T47D (cell line): ENCODE measurements around the gene G2E3.
A peak's percentile ranks its signal among the peaks of the same experiment; 100 is the strongest.
"Not testable (repeated sequence)": the region's sequence is repeated elsewhere in the genome, so short reads cannot be mapped to it uniquely, and the experiment has no call there.

ENCODE experiments used
- DNase-seq, 2 experiments: peaks; one replicate each; pipeline versions ENCODE4 v3.0.0 to v3.0.0-alpha.2; 2011 to 2012; ENCODE audit warnings: low read depth in 1 of 2, low spot score in 1 of 2
- JUND ChIP-seq: IDR thresholded peaks from 2 replicates; pipeline ENCODE4 v1.6.1; 2012; ENCODE audit warnings: low read depth
- in situ Hi-C: cut with HindIII; loops from 2 replicates; pipeline ENCODE4 v1.10.0; 2016; ENCODE audit warnings: low sequenced_read_pairs, low pct_unique_long_range_greater_than_20kb

The G2E3 gene

GRCh38 chr14:30572237-30572636 lies 13.3 kb downstream of the G2E3 start:
- DNase-seq: no peak
- in situ Hi-C loops: no loop called here
- no peak for TF ChIP-seq JUND

- in situ Hi-C loops: no loop called here
- TF ChIP-seq JUND: no peak
- DNase-seq: no peak
Measured at GRCh38 chr14:30572771-30573170, 13.8 kb downstream of the G2E3 start.

- in situ Hi-C loops: no loop called here
- no peak for TF ChIP-seq JUND
- DNase-seq: peak in 1 of 2 experiments; percentile 27
Measured at GRCh38 chr14:30573226-30573814, 14.4 kb downstream of the G2E3 start.

GRCh38 chr14:30573966-30574365 lies 15.0 kb downstream of the G2E3 start:
- DNase-seq: no peak
- no peak for TF ChIP-seq JUND
- in situ Hi-C loops: no loop called here

GRCh38 chr14:30574777-30575176 lies 15.8 kb downstream of the G2E3 start:
- DNase-seq, in situ Hi-C loops: not testable (repeated sequence)

- DNase-seq, in situ Hi-C loops: not testable (repeated sequence)
Measured at GRCh38 chr14:30576333-30576732, 17.4 kb downstream of the G2E3 start.

GRCh38 chr14:30580616-30581282 lies 21.8 kb downstream of the G2E3 start:
- TF ChIP-seq JUND: no peak
- in situ Hi-C loops: no loop called here
- DNase-seq: no peak

GRCh38 chr14:30581283-30581625 lies 22.3 kb downstream of the G2E3 start:
- in situ Hi-C loops: no loop called here
- TF ChIP-seq JUND: no peak
- DNase-seq: no peak

- in situ Hi-C loops: no loop called here
- no peak for TF ChIP-seq JUND
- no peak for DNase-seq
Measured at GRCh38 chr14:30582376-30582775, 23.4 kb downstream of the G2E3 start.

GRCh38 chr14:30584058-30584630 lies 25.2 kb downstream of the G2E3 start:
- no peak for DNase-seq
- in situ Hi-C loops: no loop called here

GRCh38 chr14:30585204-30585603 lies 26.2 kb downstream of the G2E3 start:
- in situ Hi-C loops: no loop called here
- TF ChIP-seq JUND: no peak
- DNase-seq: no peak

More at GRCh38 chr14:30584058-30584630, 25.2 kb downstream of the G2E3 start:
- TF ChIP-seq JUND: no peak

- DNase-seq: no peak
- in situ Hi-C loops: no loop called here
- no peak for TF ChIP-seq JUND
Measured at GRCh38 chr14:30587141-30587540, 28.2 kb downstream of the G2E3 start.

GRCh38 chr14:30588873-30589272 lies 29.9 kb downstream of the G2E3 start:
- no peak for TF ChIP-seq JUND
- in situ Hi-C loops: no loop called here
- no peak for DNase-seq

GRCh38 chr14:30596935-30597334 lies 38.0 kb downstream of the G2E3 start:
- no peak for TF ChIP-seq JUND
- no peak for DNase-seq
- in situ Hi-C loops: no loop called here
